T-cell (primary cell): ENCODE results near the gene ATP8B2. TPM values are rescaled to one million over a fixed set of nuclear protein-coding genes. Genes with fewer than 3 reads are reported as not detected.

Experiments used
- ATAC-seq, 4 experiments: fragments of 200-7000 bp in 3 of 4; fragments of 150-1000 bp in 1 of 4; cut with Tn5 transposase; replicated peaks in 1 of 4; 1 replicate in 3 of 4; 2 replicates in 1 of 4; pipeline ENCODE4 v1.10.0; 2021; ENCODE audit warnings: moderate library complexity in 3 of 4, mild to moderate bottlenecking in 2 of 4, moderate number of reproducible peaks in 1 of 4
- CTCF ChIA-PET, 2 donors: fragments of 300-600 bp; sonication (Branson Sonifier 250); formaldehyde crosslinking; loops; one replicate each; lab custom pipeline; 2022; ENCODE audit warnings: antibody characterized with exemption in 2 of 2; lab: Charles Lee
- POLR2A ChIA-PET, 2 donors: fragments of 300-600 bp; sonication (Branson Sonifier 250); formaldehyde crosslinking; loops; one replicate each; lab custom pipeline; 2022; ENCODE audit warnings: antibody characterized with exemption in 2 of 2; lab: Charles Lee
- DNase-seq, 35 experiments: peaks; one replicate each; pipeline versions ENCODE4 v3.0.0 to v3.0.0-alpha.2; 2013 to 2023
- H3K27ac ChIP-seq: one replicate; pipeline ENCODE4 v1.5.1; 2013; ENCODE audit warnings: low read length
- H3K27me3 ChIP-seq, 2 experiments: replicated peaks in 1 of 2; 1 replicate in 1 of 2; 2 replicates in 1 of 2; pipeline versions ENCODE4 v1.6.1 to v1.7.0; 2013; ENCODE audit warnings: low read length in 1 of 2, mixed read lengths in 1 of 2; ENCODE audit not compliant: control insufficient read depth in 2 of 2, insufficient read depth in 2 of 2; ENCODE audit errors: extremely low read depth in 1 of 2
- H3K36me3 ChIP-seq, 2 donors: 1 replicate in 1 of 2; 2 replicates in 1 of 2; pipeline versions ENCODE4 v1.6.1 to v1.7.0; 2013; ENCODE audit warnings: low read length in 1 of 2; ENCODE audit not compliant: control insufficient read depth in 2 of 2, insufficient read depth in 1 of 2; ENCODE audit errors: extremely low read depth in 1 of 2
- H3K4me1 ChIP-seq, 2 experiments: 1 replicate in 1 of 2; 2 replicates in 1 of 2; pipeline versions ENCODE4 v1.6.1 to v1.7.0; 2013; ENCODE audit warnings: low read length in 2 of 2, mixed read lengths in 1 of 2; ENCODE audit not compliant: insufficient read depth in 2 of 2, control insufficient read depth in 1 of 2; ENCODE audit errors: extremely low read depth in 1 of 2
- H3K4me3 ChIP-seq, 2 donors: 1 replicate in 1 of 2; 2 replicates in 1 of 2; pipeline versions ENCODE4 v1.5.1 to v1.7.0; 2013; ENCODE audit warnings: mild to moderate bottlenecking in 2 of 2, low read length in 1 of 2, moderate library complexity in 1 of 2; ENCODE audit not compliant: control insufficient read depth in 1 of 2; ENCODE audit errors: extremely low read depth in 1 of 2
- H3K9me3 ChIP-seq: 2 replicates; pipeline ENCODE4 v1.7.0; 2013
- H3K27ac Mint-ChIP-seq, 2 donors: one replicate each; pipeline ENCODE4 v1.8.0; 2020 to 2021; ENCODE audit warnings: mild to moderate bottlenecking in 2 of 2, mixed read lengths in 2 of 2
- H3K27me3 Mint-ChIP-seq, 2 donors: one replicate each; pipeline ENCODE4 v1.8.0; 2021 to 2022; ENCODE audit warnings: mixed read lengths in 2 of 2
- H3K36me3 Mint-ChIP-seq: one replicate; pipeline ENCODE4 v1.8.0; 2021; ENCODE audit warnings: mixed read lengths
- H3K4me1 Mint-ChIP-seq, 3 donors: one replicate each; pipeline ENCODE4 v1.8.0; 2020 to 2022; ENCODE audit warnings: mixed read lengths in 3 of 3, mild to moderate bottlenecking in 1 of 3
- H3K4me3 Mint-ChIP-seq, 3 donors: one replicate each; pipeline ENCODE4 v1.8.0; 2020 to 2022; ENCODE audit warnings: mild to moderate bottlenecking in 3 of 3, mixed read lengths in 3 of 3, moderate library complexity in 3 of 3
- H3K9me3 Mint-ChIP-seq, 3 donors: one replicate each; pipeline ENCODE4 v1.8.0; 2020 to 2022; ENCODE audit warnings: mixed read lengths in 3 of 3
- WGBS: methylation state at CpG from one replicate; pipeline ENCODE4 v1.1.5; 2013; ENCODE audit warnings: missing lambda C conversion rate; ENCODE audit not compliant: insufficient coverage; 5-methylcytosine and 5-hydroxymethylcytosine counted together
- total RNA-seq, 35 experiments: library from RNA in 6 of 35; stranded (reverse) in 6 of 35; fragments of 120-200 nt in 1 of 35; gene quantifications; one replicate each; pipeline versions ENCODE4 v1.2.1 to v1.2.4 and lab custom pipeline; 2013 to 2026

ATP8B2 gene
- total RNA-seq, 5 donors from 2014 or later (not counting 1 experiment from before 2014, with no cell fraction given) = 142 to 172 (median 149) TPM

DNA sequence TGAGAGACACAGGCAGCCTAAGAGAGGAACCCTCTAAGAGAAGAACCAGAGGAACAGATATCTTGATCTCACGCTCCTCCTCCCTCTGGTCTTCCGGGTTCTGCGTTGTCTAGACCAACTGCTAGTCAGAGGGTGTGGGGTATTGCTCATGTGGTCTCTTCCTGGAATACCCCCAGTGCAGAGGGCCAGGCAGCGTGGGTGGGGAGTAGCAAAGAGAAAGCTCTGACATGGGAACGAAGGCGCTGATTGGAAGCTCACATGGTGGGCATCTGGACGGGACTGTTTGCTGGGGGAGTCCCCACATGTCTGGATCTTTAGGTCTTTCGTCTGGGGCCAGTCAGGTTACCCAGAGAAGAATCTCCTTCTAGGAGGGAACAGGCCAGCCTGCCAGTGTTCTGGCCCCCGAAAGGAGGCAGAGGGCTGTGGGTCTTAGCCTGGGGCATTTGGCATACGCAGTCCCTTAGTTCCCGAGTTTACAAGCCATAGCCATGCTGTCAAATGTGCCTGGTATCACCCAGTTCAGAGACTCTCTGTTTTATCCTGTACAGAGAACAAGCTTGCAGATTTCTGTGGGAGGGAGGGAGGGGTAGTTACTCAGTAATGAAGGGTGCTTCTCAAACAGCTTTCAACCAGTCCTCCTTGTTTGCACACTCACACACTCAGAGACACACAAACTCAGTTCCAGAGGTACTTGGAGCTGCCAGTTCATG lies 61.5 kb downstream of the ATP8B2 start:
- no peaks in the 10 kb centered on the region for H3K9me3 Mint-ChIP-seq
- H3K4me3 Mint-ChIP-seq = peak overlapping the region; percentile 66 to 76 (median 70)
- H3K9me3 ChIP-seq = no peaks in the 10 kb centered on the region
- no peaks in the 10 kb centered on the region for H3K27me3 ChIP-seq
- POLR2A ChIA-PET = interaction anchor here in 1 of 2 donors (0.7 to 1.3 kb wide), 2 partner anchors 17 to 52 kb away, joined by 3 to 4 read pairs; no protein-coding TSS in a partner anchor
- peak; percentile 88 to 92 (median 88) for ATAC-seq
- 16% methylated on average over 8 of the region's 11 CpGs for WGBS
- H3K36me3 ChIP-seq = no peaks in the 10 kb centered on the region
- no peaks in the 10 kb centered on the region for H3K36me3 Mint-ChIP-seq
- peaks cover 31 to 50% (median 40%) of the 10 kb centered on the region in 3 donors for H3K4me1 Mint-ChIP-seq
- peak in 34 of 35 experiments; percentile 15 to 83 (median 58) for DNase-seq
- H3K4me3 ChIP-seq = peak overlapping the region in 1 of 2 donors; percentile 37
- CTCF ChIA-PET = interaction anchor here in 1 of 2 donors (0.6 to 2.6 kb wide), 4 partner anchors 12 to 362 kb away, joined by 3 to 14 read pairs (median 4); no protein-coding TSS in a partner anchor
- no peaks in the 10 kb centered on the region for H3K27me3 Mint-ChIP-seq
- H3K27ac ChIP-seq = peak overlapping the region; percentile 94
- peak overlapping the region; percentile 96 to 100 for H3K27ac Mint-ChIP-seq
- H3K4me1 ChIP-seq = peaks cover 24 to 37% of the 10 kb centered on the region in 2 experiments

DNA sequence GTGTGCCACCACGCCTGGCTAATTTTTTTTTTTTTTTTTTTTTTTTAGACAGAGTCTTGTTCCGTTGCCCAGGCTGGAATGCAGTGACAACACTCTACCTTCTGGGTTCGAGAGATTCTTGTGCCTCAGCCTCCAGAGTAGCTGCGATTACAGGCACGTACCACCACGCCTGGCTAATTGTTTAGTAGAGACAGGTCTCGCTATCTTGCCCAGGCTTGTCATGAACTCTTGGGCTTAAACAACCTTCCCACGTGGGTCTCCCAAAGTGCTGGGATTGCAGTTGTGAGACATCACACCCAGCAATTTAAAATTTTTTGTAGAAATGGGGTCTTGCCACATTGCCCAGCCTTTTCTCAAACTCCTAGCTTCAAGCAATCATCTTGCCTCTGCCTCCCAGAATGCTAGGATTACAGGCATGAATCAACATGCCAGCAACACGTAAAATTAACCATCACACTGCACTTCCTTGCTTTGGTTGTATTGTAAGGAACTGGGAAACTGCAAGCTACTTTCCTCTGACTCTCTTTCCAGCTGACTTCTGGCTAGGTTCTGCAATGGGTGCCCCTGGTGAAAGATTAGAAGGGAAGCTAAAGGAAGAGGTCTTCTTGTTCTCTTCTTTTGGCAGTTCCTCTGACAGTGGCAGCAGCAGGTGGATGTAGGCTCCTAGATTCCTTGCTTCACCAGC lies 65.9 kb downstream of the ATP8B2 start:
- peaks cover 8 to 14% of the 10 kb centered on the region in 2 experiments for H3K4me1 ChIP-seq
- CTCF ChIA-PET = interaction anchor here in 1 of 2 donors (0.7 kb wide), 1 partner anchor 44 kb away, joined by 3 read pairs; no protein-coding TSS in a partner anchor
- WGBS = 90% methylated on average over 5 of the region's 9 CpGs
- H3K27ac ChIP-seq = no peak overlapping the region
- no peaks in the 10 kb centered on the region for H3K27me3 ChIP-seq
- Mint-ChIP-seq H3K27me3 (no peaks in the 10 kb centered on the region), H3K9me3 (no peaks in the 10 kb centered on the region), H3K27ac (no peak overlapping the region), H3K4me3 (no peak overlapping the region), H3K4me1 (peaks cover 17 to 29% (median 19%) of the 10 kb centered on the region in 3 donors), H3K36me3 (no peaks in the 10 kb centered on the region)
- DNase-seq (no peak), ATAC-seq (no peak)
- H3K4me3 ChIP-seq = no peak overlapping the region
- no peaks in the 10 kb centered on the region for H3K9me3 ChIP-seq
- POLR2A ChIA-PET = no interaction called here
- no peaks in the 10 kb centered on the region for H3K36me3 ChIP-seq

DNA sequence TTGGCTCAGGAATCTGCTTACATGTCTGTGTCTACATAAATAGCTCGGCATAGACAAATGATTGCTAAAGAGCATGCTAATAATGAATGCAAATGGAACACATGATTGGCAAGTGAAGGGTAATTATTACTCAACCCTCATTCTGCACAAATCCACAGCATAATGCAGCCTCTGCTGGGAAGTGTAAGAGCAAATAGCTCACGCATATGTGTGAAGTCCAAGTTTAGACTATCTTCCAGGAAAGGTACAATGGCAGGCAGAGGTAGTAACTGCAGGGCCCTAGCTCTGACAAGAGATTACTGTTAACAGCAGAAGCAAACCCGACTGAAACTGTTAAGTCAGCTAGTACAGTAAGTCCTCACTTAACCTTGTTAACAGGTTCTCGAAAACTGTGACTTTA lies 72.8 kb downstream of the ATP8B2 start:
- CTCF ChIA-PET = interaction anchor here in 1 of 2 donors (0.7 to 1.1 kb wide), 3 partner anchors 11 to 61 kb away, joined by 3 to 4 read pairs (median 3); no protein-coding TSS in a partner anchor
- no peak for ATAC-seq
- Histone ChIP-seq H3K27ac (no peak overlapping the region), H3K9me3 (no peaks in the 10 kb centered on the region), H3K4me1 (peaks cover 14 to 24% of the 10 kb centered on the region in 2 experiments), H3K36me3 (no peaks in the 10 kb centered on the region), H3K4me3 (no peak overlapping the region), H3K27me3 (no peaks in the 10 kb centered on the region)
- WGBS = 46% methylated on average over 2 of the region's 4 CpGs
- POLR2A ChIA-PET = no interaction called here
- Mint-ChIP-seq H3K4me3 (peak overlapping the region in 1 of 3 donors; percentile 24), H3K36me3 (no peaks in the 10 kb centered on the region), H3K4me1 (peaks cover 29 to 43% (median 36%) of the 10 kb centered on the region in 3 donors), H3K27ac (peak overlapping the region in 1 of 2 donors; percentile 32), H3K9me3 (no peaks in the 10 kb centered on the region), H3K27me3 (no peaks in the 10 kb centered on the region)
- DNase-seq = no peak

- Histone ChIP-seq H3K4me3 (no peak overlapping the region), H3K4me1 (peaks cover 18 to 30% of the 10 kb centered on the region in 2 experiments), H3K27me3 (no peaks in the 10 kb centered on the region), H3K27ac (no peak overlapping the region), H3K36me3 (no peaks in the 10 kb centered on the region), H3K9me3 (no peaks in the 10 kb centered on the region)
- Mint-ChIP-seq H3K27me3 (no peaks in the 10 kb centered on the region), H3K9me3 (no peaks in the 10 kb centered on the region), H3K27ac (peak overlapping the region; percentile 28 to 61), H3K4me1 (peaks cover 35 to 49% (median 41%) of the 10 kb centered on the region in 3 donors), H3K4me3 (peak overlapping the region in 1 of 3 donors; percentile 57), H3K36me3 (no peaks in the 10 kb centered on the region)
- CTCF ChIA-PET = interaction anchor here in 1 of 2 donors (0.7 to 1.1 kb wide), 3 partner anchors 12 to 53 kb away, joined by 3 to 4 read pairs (median 3); no protein-coding TSS in a partner anchor
- POLR2A ChIA-PET = interaction anchor here in 1 of 2 donors (0.6 kb wide), 1 partner anchor 8 kb away, joined by 4 read pairs; no protein-coding TSS in a partner anchor
- ATAC-seq (no peak), DNase-seq (no peak)
- 43% methylated on average over 1 of the region's 4 CpGs for WGBS
Measured at GRCh38 chr1:154398678-154399077, 73.4 kb downstream of the ATP8B2 start.

- H3K27ac Mint-ChIP-seq = peak overlapping the region; percentile 58 to 66
- Histone ChIP-seq H3K4me1 (peaks cover 27 to 46% of the 10 kb centered on the region in 2 experiments), H3K36me3 (no peaks in the 10 kb centered on the region), H3K4me3 (no peak overlapping the region), H3K27ac (no peak overlapping the region), H3K9me3 (no peaks in the 10 kb centered on the region), H3K27me3 (no peaks in the 10 kb centered on the region)
- H3K4me3 Mint-ChIP-seq = no peak overlapping the region
- no peaks in the 10 kb centered on the region for H3K27me3 Mint-ChIP-seq
- peaks cover 48 to 63% (median 53%) of the 10 kb centered on the region in 3 donors for H3K4me1 Mint-ChIP-seq
- WGBS = no CpG with 5 or more reads among the region's 4 CpGs
- H3K9me3 Mint-ChIP-seq = no peaks in the 10 kb centered on the region
- ChIA-PET POLR2A (interaction anchor here in 1 of 2 donors (0.6 kb wide), 2 partner anchors 10 to 376 kb away, joined by 3 to 6 read pairs; no protein-coding TSS in a partner anchor), CTCF (no interaction called here)
- no peak for ATAC-seq
- no peak for DNase-seq
- H3K36me3 Mint-ChIP-seq = no peaks in the 10 kb centered on the region
Measured at GRCh38 chr1:154400381-154400801, 75.1 kb downstream of the ATP8B2 start.
